NCI-H2107 treated with DMSO at 0.1 percent for 48 hours (cell line): Measurements from ENCODE around the gene PON1.

Experiments
- DNase-seq: peaks from one replicate; lab custom pipeline; 2025; ENCODE audit not compliant: unreplicated experiment; lab: John Stamatoyannopoulos, UW

Gene PON1

DNA sequence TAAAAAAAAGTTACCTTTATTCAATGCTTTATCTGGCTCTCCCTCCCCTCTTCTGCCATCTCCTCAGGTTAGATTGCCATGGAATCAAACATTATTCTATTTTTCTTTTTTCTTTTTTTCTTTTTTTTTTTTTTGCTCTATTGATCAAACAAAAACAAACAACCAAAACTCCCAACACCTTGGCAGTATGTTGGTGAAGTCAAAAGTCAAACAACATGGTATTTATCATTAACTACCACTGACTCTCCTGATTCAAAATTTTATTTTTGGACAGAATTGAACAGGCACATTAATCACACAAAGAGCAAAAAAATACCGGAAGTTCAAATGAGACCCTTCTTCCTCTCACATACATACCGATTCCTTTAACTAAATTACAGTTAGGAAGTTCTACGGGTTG lies 6.4 kb downstream of the PON1 start:
- DNase-seq = no peak

DNA sequence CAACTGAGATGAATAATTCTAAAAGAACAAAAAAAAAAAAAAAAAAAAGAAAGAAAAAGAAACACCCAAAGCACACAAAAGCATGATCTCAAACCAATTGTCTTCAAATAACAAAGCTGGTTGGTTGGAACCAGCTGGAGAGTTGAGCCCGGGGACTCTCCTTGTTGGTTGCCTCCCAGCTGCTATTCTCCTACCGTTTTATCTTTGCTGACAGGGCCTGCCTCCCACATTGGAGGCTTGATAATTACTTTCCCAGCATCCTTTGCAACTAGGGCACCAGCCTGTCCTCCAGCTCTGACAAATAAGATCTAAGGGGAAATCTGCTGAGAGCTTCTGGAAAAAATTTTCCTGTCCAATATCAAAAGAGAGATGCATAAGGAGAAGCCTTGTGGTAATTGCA lies 6.8 kb downstream of the PON1 start:
- DNase-seq = peak; percentile 18

DNA sequence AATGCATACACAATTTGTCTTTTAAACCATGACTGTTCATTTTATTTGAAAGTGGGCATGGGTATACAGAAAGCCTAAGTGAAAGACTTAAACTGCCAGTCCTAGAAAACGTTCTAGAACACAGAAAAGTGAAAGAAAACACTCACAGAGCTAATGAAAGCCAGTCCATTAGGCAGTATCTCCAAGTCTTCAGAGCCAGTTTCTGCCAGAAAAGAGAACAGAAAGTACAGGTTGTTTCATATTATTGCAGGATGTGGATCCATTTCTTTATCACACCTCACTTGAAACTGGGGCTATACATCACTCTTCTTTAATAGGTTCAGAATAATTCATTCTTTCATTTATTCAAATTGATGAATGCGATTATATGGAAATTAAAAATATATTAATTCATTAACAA lies 7.7 kb downstream of the PON1 start:
- DNase-seq = no peak

DNA sequence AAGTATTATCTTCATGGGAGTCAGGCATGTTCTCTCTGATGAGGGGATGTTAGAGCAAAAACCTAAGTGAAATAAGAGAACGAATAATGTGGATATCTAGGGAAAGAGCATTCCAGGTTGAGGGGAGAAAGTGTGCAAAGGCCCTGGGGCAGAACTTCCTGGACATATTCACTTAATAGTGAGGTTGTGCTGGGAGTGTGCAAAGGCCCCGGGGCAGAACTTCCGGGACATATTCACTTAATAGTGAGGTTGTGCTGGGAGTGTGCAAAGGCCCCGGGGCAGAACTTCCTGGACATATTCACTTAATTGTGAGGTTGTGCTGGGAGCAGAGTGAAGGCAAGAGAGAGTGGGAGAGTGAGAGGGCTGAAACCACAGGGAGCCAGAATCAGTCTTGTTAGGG lies 11.8 kb downstream of the PON1 start:
- no peak for DNase-seq

DNA sequence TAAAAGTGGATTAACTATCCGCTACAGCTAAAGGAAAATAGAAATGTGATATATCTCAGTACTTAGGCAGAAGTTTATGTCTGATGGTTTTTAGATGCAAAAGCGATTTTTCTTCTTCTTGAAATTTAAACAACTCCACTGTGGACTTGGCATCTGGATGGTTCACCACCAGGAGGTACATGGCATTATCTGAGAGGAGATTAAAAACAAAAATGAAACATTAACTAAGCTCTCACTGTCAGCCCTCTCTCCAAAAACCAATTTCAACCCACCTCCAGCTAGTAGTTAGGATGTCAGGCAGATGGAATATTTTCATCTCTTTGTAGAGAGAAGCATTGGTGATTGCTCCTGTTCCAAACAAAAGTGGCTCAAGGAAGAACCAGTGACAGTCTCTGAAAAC lies 12.9 kb downstream of the PON1 start:
- no peak for DNase-seq

DNA sequence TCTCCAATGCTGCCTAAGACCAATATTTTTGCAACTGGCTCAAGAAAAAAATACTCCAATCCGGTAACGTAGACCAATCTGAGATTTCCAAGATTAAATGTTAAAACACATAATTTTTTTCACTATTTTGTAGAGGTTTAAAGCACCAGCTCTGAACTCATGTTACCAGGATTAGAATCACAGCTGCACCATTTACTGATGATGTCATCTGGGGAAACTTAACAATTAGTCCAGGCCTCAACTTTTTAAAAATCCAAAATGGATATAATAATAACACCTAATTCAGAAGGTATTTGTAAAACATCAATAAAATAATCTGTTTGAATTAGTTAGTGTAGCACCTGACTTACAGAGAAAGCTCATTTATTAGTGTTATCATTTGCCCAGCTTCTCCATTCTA lies 14.4 kb downstream of the PON1 start:
- no peak for DNase-seq

DNA sequence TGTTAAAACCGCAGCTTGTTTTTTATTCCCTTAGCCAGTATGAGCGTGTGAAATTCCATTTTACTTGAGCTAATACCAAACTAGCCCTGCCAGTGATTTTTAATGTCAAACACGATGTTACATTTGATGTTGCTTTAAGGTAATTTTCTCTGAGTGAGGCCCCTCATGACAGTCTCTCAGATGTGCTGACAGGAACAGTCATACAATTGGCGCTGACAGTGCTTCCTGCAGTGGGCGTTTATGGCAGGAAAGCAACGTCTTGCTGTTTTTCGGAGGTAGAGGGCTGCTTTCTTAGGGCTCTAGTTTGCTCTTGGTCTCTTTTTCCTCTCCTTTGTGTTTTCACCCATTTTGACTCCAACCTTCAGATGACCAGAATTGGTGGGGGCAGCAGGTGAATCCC lies 19.3 kb downstream of the PON1 start:
- DNase-seq = no peak

DNA sequence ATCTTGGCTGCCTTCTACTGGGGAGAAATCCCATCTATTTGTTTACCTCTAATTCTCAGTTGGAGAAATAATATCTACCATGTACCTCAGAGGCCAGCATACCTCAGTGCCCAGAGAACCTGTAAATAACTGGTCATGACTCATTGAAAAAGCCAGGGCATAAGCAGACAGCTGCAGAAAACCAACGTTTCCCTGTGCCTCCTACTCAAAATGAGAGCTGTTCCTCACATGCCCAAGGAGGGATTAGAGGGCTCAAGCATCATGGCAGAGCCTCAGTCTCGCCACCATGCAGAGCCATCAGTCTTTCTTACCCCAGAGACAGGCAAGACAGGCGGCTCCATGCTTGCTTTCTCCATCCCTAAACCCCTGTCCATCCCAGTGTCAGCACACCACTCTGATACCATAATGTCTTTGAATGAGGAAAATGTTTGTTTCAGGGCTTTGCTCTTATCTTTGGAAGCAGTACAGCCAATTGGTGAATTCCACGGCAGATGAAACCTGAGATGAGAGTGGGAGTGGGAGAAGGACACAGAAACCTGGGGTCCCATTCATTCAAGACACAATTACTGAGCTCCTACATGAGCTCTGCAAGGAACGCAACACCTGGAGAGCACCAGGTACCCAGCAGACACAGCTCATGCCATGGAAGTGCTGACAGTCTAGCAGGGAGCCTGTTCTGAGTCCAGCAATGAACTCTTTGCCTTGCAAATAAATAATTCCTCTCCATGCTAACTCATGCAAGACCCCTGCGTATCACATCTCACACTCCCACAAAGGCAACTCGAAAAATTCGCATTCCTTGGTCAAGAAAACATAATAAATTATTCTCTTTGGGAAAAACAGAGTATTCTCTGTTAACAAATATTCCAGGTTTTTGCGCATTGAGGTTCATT lies 21.1 kb downstream of the PON1 start:
- no peak for DNase-seq

DNA sequence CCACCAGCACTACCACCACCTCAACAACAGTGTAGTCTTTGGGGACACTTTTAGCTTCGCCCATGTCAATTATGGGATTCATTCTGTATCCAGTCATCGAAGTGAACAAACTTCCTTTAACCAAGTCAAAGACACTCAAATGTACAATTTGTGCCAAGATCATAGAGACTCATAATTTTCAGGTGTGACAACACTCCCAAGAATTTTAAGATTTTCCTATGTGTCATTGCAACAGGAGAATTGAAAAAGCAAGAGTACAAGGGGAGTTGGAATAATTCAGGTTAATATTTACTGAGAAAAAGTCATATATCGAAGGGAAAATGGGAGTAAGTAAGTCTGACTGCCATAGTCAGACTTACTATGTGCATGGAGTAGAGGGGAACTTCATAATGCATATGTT lies 26.2 kb downstream of the PON1 start:
- no peak for DNase-seq

DNA sequence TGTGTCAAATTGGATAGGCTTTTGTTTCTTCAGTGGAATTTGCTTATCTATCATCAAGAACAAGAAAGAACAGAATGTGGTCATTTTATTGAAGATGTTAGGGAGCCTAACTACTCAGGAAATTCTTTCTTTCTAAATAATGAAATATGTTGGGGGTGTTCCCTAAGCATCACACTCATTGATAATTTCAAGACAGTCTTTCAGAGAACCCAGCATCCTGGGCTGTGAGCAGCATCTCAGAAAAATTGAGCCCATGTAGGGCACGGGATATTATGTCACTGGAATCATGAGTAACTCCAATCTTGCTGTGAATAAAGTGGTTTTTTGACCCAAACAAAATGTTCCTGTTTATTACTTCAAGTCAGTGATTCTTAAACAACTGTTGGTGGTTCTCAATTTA lies 27.3 kb downstream of the PON1 start:
- no peak for DNase-seq

DNA sequence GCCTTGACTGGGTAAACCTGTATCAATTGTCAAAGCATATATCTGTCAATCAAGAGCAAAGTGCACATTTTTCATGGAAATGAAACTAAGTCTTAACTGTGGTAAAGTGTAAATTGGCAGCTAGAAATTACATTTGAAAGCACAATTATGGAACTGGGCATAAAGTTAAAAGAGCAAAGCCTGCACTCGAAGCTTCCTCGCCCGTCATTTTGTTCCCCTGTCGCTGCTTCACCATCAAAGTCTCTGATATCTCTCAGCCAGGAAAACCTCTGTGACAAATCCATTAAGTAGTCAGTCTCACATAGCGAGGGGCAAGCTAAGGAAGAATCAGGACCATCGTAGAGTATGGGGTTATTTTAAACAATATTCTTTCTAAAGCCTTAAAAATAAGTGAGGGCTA lies 27.9 kb downstream of the PON1 start:
- DNase-seq = no peak

DNA sequence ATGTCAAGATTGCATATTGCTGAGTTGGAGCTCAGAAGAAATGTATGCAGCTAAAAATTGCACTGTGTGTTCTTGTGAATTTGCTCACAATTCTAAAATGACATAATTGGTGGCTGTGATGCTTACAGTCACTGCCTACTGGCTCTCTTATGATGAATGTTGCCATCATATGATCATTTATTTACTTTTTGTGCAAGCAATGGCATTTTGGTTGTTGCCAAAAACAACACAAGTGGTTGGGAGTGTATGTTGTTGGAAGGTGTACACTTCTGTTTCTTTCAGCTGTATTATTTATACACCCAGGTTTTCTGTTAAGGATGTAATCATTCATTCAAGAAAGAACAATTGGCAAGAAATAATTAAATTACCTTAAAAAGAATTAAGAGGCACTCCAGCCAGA lies 28.9 kb downstream of the PON1 start:
- no peak for DNase-seq

DNA sequence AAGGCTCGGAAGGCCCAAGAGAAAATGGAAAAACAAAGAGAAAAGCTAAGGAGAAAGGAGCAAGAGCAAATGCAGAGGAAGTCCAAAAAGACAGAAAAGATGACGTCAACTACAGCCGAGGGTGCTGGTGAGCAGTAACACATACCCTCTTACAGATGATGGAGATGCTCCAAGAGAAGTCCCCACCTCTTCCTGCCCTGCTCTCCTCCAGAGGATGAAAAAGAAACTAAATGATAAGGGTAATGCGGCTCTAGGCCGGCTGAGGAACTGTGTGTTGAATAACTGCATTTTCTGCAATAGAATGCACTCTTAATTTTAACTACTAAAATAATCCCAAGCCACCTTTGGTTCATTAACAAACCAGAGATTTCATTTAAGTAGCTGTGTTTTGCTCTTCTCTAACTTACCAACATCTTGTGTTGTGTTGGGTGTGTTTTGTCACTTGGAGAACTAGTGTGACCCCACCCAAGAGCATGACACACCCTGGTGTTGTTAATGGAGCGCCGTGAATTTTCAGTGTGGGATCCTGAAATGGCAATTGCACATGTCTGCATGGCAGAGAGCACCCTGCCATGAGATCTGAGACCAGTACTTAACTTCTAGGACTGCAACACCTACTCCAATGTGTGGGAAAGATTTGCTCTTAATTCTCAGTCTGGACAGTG lies 34.0 kb downstream of the PON1 start:
- DNase-seq = no peak

DNA sequence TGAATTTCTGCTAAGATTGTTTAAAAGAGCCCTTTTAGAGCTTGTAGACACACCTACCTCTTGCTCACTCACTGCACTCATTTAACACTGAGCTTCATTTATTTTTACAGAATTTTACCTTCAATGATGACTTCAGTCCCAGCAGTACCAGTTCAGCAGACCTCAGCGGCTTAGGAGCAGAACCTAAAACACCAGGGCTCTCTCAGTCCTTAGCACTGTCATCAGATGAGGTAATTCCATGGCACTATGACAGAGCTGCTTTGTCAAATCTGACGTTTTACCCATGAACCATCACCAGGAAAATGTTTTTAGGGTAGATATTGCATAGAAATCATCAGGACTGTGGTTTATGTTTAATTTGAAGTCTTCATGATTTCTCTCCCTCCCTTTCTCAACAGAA lies 38.2 kb downstream of the PON1 start:
- DNase-seq = no peak

DNA sequence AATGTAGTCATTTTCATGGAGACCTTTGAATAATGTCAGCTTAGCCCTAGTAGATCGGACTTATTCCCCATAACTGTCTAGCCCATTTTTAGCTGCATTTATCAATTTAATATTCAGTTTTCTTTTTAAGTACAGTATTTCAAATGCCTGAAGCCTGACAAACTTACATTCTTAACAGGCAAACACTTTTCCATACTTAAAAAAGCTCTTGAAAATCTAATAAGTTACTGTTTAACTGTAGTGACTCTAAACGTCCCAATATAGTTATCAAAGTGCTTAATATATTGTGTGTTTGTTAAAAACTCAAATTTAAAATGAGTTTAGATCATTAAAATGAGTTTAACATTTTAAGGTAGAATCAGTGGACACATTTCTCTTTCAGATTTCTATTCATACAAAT lies 44.9 kb downstream of the PON1 start:
- DNase-seq = no peak

DNA sequence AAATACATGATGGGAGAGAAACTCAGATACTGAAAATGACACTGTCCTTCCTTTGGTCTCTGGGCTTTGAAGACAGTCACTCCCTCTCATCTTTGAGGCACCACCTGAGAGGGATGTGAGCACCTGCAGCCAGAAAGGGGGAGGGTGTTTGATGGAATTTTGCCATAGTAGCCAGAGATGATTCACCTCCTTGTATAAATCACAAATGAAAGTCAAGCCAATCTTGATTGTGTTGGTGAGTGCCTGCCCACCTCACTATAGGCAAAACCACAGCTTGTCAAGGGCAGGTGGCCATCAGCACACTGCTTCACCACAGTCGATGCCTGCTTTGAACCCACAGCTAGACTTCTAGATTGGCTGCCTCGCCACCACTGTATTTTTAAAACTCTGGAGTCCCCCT lies 48.2 kb downstream of the PON1 start:
- DNase-seq = no peak

DNA sequence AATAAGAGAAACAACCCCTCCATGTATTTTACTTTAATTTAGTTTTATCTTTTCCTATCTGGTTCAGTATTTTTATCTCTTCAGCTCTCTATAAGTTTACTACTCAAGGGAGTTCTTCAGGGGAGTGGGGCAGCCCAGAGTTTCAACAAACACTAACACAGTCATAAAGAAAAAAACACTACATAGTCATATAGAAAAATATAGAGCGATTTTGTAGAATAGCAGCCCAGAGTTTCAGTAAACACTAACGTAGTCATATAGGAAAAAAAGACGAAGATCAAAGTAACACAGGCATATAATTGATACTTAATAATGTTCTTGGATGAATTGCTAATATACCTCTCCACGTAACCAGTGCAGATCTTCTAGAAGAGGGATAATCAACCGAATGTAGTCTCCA lies 54.7 kb downstream of the PON1 start:
- no peak for DNase-seq

DNA sequence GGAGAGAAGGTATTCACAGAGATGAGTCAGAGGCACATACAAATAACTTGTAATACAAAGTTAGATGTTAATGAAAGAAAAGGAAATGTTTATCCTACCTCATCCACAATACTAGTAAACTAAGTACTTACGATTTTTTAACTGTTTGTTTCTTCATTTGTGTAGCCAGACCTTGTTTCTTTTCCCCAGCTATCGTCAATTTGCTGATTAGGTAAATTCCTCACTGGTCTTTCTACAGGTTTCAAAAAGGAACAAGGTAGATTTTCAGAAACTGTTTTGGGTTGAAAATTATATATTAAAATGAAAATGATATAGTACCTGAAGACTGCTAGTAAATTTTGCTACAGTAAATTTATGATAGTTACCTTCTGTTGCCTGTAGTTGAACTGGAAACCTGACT lies 56.6 kb downstream of the PON1 start:
- DNase-seq = no peak

DNA sequence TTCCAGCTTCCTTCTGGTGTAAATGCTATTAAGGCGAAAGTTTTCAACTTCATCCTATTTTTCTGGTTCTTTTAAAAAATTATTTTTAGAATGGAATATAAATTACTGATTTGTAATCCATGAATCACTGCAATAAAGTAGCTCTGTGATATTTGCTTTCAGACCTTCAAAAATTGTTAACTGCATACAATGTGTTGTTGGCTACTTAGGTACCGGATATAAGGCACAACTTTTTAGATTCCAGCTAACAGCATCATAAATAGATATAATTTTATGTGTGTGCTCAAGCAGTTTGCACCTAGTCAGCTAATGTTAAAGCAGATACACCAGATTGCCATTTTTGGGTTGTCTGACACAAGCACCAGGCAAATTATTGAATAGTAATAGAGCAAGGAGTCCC lies 58.7 kb downstream of the PON1 start:
- no peak for DNase-seq

DNA sequence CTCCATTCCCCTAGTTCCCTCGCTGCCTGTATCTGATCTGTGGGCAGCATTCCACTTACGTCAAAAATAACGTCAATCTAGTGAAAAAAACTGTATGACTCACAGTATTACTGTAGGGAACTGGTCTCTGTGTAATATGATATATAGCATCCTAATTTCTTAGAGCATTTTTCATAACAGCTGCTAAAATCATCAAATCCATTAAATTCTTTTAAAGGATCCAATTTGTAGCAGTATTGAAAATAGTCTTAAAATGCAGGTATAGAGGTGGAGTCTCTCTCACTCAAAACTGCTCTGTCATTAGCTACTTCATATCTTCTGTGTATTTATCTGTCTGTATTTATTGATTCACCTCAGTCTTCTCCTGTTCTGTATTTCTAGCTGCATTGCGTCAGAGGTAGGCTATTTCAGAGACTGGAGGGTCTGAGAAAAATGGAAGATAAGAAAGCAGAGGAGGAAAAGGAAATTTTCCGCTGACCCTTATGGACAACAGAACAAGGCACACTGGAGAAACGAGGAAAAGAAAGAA lies 59.9 kb downstream of the PON1 start:
- DNase-seq = no peak

DNA sequence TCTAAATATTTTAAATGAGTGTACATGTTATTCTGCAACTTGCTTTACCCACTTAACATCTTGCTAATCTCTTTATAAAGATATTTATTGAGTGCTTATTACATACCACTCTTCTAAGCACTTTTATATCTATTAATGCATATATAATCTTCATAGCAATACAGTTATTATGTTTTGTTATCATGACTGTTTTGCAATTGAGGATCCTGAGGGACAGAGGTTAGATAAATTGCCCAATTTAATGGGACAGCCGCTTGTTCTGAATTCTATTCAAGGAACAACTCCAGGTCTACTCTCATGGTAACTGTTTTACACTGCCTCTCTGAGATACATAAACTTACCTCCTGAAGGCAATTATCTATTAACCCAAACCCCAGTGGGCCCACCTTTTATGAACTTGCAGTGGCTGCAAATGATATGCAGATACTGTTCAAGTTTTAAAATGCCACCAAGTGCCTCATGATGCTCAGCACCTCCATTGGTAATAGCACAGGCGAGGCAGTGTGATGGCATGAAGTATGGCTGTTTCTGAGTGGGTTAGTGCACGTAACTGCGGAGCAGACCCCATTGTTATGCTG lies 60.5 kb downstream of the PON1 start:
- no peak for DNase-seq

DNA sequence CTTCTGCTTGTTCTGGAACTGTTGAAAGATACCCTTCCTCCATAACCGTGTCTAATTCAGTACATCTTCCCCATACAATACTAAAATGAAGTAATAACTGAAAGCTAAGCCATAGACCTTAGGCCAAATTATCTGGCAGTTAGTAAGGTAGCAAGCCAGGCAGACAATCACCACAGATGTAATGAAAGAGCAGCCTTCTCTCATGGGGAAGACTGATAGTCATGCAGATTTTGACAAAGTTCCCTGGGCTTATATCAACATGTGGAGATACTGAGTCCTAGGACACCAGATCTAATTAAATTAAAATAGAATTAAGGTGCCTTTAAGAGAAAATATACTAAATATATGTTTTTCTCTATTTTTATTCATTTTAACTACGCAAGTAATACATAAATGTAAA lies 61.5 kb downstream of the PON1 start:
- DNase-seq = no peak
